Measurements from ENCODE around the gene GPC3. TPM values are rescaled to one million over a fixed set of nuclear protein-coding genes. Genes with fewer than 3 reads are reported as not detected.
A peak's percentile ranks its signal among the peaks of the same experiment; 100 is the strongest.

Gene GPC3
- polyA plus RNA-seq, 10 donors = 333 to 857 (median 404) TPM

DNA sequence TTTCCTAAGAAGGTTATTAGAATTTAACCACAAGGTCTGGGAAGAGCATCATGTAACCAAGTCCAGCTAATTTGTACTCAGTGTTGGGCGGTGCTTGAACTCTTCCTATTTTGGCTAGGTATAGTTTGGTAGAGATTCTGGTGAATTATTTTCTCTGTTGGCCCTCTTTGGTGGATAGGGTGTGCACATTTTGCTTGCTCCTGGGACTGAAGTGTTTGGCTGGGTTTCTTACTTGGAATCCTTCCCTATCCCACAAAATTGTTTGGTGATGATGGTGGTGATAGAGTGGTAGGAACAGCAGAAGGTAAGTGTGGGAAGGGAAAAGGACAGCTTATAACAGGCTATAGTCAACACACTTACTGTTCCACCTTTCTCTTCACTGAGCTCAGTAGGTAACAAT lies 375.3 kb downstream of the GPC3 start:
- DNase-seq = no peak

DNA sequence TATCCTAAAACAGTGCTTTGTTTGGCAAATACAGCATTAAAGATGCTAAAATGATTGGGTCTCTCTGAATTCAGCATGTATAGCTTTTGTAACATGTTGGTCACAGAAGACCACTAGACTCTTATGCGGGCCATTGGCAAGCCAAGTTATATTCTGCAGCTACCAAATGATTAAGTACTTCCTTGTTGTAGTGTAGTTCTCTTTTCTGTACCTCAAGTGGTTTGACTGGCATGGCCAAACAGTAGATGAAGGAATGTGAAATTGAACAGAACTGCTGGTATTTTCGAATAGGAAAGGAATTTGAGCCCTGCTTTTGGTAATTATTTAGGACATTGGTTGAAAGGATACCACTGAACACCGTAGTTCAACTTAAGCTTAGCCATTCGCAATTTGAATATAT lies 376.2 kb downstream of the GPC3 start:
- no peak for DNase-seq

DNA sequence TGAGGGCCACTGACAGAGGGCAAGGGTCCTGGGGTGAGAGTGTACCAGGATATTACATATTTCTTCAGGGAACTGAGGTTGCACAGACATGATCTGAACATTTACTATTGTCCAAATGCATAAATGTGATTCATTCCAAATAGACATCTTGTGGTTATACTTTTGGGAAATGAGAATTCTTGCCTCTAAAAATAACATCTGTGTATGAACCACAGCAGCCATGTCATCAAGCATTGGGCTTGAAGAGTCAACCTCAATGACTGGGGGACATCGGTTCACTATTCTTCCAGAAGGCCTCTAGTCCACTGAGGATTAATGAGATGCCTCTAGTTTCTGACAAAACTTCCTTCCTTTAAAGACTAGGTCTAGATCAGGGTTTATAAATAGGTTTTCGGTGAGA lies 377.0 kb downstream of the GPC3 start:
- peak in 1 of 3 donors; percentile 74 for DNase-seq

DNA sequence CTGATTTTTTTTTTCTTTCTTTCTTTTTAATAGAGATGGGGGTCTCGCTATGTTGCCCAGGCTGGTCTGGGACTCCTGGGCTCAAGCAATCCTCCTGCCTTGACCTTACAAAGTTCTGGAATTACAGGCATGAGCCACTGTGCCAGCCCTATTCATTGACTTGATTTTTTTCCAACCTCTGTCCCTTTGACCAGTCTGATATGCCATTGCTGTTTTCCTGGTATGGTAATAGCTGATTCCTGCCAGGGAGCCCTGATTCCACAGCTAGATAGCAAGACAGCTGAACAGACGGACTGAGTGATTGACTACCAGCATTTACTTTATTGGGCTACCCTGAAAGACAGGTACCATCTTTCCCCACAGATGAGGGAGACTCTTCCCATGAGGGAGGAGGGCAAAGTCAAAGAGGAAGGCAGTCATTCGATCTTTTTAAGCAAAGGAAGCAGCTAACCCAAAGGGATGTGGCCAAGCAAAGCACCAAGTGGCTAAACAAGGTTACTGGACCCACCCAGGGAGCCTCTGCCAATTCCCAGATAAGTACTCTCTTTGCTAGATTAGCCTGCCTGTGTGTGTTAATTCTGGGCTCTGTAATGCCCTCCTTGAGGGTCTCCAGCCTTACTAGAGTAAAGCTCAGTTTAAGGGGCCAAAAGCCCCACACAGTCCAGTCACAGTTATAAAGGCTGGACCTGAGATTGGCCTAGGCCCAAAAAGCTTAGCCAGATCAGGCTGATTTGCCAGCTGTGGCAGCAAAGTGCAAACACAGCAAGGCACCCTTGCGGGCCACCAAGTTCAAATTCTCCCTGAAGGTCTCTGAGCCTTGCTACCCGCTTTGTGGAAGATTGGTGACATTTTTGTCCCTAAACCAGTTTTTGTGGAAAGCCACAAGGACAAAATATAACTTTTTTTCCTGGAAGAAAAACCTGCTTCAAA lies 377.7 kb downstream of the GPC3 start:
- DNase-seq = no peak

DNA sequence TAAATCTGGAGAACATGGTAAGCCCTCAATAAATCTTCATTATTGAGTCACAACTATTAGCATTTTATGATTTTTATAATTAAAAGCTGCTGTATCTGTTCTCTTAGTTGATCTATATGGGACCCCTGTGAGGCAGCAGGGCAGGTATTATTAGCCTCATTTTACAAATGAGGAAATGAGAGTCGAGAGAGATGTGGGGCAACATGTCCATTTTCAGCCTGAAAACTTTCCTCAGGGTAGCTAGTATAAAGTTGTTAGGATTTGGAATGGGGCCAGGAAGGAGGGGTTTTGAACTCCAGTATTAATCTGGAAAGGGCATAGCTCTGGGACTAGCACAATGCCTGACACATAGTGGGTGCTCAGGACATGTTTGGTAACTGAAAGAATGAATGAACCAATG lies 378.4 kb downstream of the GPC3 start:
- no peak for DNase-seq

DNA sequence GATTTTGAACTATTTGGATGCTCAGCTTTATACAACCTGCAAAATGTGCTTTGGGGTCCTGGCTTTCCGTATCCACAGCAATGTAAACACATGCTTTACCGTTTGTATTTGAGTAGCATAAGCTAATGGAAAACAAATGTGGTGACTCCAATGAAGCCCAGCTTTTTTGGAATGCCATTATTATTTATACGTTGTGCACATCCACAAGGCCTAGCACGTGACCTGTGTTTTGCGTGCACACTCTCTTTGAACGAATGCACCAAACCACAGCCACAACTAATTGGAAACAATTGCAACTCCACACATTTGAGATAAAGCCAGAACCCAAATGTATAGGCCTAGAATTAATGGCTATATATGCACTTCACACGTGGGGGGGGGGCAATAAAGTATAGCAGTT lies 380.6 kb downstream of the GPC3 start:
- DNase-seq = peak in 1 of 3 donors; percentile 39

DNA sequence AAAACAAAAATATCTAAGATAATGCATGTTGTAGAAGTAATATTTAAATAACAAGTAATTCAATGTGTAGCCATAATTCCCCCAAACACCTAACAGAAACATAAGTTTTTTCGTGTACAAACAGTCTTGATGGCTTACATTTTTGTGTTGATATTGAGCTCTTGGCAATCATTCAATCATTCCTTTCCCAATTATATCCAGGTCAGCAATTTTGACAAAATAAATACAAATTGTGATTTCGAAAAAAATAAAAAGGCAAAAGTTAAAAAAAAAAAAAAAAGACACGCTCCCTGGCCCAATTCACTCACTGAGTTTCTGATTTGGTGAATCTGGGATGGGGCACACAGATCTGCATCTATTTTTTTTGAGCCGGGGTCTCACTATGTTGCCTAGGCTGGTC lies 382.5 kb downstream of the GPC3 start:
- DNase-seq = no peak

DNA sequence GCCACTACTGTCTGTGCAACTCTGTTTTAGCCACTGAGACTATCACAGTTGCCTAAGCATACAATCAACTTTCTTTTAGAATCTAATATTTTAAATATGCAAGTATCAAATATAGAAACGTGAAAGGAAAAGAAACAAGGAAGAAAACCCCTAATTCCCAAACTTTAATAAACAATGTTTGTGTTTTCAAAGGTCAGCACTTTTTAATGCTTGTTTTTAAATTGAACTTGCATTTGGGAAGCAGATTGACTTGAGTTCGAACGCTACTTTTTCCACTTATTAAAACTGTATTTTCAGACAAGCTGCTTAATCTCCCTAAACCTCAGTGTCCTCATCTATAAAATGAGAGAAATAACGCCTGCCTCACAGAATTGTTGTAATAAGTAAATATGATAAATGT lies 384.3 kb downstream of the GPC3 start:
- DNase-seq = no peak

DNA sequence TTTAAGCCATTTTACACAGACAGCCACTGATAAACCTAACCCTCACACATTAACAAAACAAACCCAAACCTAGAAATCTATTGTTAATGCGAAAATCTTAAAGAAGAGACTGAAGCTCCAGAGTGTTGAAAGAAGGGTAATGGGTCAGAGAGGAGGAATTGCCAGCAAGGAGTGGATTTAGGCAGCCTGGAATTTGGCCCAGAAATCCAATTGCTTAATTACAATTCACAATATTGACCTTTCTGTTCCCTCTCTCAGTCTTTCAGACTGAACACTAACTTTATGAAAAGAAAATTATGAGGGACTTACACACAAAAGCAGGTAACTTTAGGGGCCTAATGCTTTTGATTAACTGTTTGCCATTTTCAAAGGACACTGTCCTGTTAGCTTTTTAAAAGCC lies 384.9 kb downstream of the GPC3 start:
- no peak for DNase-seq

DNA sequence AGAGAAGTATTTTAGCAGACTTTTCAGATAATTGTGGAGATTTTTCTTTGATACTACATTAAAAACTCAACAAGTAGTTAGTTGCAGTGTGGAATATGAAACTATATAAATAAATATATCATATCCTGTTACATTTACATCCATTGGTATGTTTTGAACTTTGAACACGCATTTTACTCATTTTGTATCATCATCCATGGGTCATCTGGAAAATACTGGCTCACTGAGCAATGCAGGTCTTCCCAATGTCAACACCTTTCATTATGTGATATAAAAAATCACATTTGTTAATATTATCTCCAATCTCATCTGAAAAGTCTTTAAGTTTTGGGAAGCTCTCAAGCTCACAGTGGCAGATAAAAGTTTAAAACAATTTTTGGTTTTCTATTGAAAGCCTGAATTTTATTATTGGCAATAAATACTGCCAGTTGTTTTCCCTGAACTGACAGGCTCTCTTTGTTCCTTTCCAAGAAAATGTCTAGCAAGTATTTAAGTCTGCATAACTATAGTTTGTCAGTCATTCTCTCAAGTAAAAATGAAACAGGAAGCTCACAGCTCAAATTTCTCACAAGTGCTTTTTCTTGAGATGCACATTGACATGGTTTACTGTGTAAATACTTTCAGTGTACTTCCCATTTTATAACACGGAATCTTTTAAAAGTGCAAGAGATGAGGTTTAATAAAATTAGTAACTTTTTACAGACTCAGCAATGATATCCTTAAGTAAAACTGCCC lies 386.6 kb downstream of the GPC3 start:
- peak in 1 of 3 donors; percentile 6 for DNase-seq

DNA sequence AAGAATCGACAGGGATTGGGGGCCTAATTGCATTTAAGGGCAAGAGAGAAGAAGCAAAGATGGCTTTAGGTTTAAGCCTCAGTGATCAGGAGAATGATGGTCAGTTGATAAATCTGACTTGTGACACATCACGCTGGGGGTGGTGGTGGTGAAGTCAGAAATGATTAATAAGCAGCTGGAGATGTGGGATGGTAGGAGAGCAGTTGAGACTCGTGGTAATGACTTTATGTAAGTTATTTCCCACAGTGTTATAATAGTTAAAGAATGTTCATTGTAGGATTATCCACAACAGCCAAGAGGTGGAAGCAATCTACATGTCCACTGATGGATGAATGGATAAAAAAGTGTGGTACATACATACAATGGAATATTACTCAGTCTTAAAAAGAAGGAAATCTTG lies 391.2 kb downstream of the GPC3 start:
- DNase-seq = no peak

DNA sequence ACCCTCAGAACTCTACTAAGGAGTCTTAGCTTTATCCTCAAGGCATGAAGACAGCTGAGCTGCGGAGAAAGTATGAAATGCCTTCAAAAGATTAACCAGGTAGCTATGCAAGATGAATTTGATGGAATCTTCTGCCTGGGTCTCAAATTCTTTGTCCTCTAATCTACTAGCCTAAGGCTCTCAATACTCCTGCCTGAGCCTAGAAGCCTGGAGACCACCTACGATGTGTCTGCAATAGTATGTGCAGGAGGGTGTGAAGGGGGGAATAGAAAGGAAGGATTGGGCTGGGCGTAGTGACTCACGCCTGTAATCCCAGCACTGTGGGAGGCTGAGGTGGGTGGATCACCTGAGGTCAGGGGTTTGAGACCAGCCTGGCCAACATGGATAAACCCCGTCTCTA lies 391.9 kb downstream of the GPC3 start:
- no peak for DNase-seq

DNA sequence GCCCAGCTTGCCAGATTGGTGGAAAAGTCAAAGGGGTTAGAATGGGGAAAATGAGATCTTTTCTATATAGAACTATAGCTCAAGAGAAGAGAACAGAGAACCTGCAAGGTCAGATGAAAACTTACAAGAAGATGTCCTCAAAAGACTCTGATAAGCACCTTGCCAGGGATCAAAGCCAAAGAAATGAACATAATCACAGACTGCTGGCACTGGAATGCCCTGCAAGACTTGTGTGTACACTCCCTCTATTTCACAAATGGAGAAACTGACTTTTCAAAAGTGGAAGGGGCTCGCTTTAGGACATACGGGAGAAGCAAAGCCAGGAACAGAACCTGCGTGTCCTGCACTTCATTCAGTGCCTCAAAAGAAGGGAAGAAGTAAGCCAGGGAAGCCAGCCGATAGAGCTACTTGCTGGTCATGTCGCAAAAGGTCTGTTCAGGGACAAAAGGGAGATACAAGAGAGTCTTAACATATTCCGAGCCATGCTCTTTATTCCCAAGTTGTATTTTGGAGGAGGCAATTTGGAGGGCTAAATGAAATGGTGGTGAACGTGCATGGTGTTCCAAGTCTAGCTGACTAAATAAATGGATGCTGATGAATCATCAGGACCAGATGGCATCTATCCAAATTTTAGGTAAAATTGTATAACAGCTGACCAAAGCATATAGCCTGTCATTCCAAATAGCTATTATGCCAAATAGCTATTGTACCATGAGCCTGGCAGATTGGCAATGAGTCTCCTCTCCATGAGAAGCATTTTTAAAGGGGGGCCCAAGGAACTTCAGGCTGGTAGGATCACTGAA lies 394.5 kb downstream of the GPC3 start:
- DNase-seq = no peak

DNA sequence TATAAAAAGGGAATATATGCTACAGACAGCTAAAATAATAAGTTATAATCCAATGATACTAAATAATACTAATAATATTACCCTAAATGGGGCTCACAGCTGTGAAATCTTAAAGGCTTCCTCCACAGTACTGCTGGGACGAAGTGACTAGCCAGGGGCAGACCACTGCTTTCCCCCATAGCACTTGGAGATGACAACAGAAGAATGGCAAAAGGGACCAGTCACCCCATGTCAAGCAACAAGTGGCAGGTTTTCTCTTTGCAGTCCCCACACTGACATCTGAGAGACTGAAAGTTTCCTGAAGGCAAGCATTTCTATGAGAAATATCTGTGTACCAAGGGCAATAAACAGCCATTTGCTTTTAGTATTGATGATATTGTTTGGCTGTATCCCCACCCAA lies 396.6 kb downstream of the GPC3 start:
- DNase-seq = no peak

DNA sequence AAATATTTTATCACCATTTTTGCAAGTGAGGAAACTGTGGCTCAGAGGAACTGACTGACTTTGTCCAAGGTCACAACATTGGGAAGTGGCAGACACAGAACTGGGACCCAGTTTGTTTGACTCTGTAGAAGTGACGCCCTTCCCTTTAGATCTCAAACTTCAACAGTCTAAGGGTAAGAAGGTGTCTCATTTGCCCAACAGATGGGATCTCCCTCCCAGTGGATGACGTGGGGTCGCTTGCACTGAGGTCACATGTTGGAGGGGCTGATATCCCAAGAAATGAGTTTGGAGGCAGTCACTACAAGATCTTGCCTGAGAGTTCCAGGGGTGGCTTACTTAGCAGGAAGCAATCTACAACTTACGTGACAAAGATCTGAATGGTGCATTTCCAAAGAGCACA lies 397.6 kb downstream of the GPC3 start:
- no peak for DNase-seq

DNA sequence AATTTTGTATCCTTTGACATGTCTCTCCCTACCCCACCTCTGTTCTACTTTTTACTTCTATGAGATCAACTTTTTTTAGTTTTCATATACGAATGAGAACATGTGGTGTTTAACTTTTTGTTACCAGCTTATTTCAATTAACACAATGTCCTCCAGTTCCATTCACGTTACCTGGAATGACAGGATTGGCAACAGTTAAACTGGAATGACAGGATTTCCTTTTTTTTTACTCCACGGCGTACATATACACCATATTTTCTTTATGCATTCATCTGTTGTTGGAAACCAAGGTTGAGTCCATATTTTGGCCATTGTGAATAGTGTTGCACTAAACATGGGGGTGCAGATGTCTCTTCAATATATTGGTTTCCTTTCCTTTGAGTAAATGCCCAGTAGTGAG lies 398.3 kb downstream of the GPC3 start:
- DNase-seq = no peak

DNA sequence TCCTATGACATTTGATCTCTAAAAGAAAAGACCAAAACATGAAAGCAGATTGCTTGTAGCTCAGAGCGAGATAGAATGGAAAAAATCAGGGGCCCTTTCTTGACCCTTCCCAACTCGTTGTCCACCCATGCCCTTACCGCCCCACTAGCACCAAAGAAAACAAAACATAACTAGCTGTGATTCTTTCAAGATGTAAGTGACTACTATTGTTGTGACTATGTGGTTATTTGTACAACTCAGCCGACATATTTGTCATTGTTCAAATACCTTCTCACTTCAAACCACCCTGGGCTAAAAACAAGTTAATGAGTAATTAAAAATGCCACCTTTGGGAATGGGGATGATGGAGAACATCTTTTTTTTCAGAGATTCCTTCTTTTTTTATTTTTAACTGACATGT lies 399.0 kb downstream of the GPC3 start:
- no peak for DNase-seq

DNA sequence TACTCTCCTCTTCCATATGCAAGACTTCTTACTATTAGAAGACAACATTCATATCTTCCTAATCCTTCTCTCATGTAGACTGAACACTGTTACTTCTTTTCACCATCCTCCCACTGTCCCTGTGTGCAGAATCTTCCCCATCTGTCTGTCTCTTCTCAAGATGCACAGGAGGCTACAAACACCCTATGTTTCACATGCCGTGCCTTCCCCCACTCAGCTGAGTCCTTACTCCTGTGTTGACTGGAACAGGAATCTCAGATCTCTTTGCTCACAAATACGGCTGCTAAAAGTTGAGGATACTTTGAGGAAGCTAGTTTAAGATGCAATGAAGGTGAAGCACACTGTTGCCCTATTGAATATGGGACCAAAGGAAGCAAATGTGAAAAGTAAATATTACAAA lies 401.6 kb downstream of the GPC3 start:
- DNase-seq = no peak

DNA sequence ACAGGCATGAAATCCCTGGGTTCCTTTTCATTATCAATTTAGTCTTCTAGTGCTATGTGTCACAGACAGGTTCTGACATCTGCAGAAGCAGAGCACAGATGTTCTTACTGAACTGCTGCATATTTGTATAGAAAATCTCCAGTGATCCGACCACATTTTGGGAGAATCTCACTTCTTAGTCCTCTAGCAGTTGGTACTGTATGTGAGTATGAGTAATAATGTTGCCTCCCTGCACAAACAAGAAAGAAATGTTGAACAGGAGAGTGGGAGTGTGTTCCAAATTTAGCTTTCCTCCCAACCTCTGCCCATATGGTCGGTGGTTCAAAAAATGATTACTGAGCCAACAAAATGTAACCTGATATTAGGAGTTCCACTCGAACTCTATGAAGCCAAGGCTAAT lies 404.8 kb downstream of the GPC3 start:
- DNase-seq = no peak

DNA sequence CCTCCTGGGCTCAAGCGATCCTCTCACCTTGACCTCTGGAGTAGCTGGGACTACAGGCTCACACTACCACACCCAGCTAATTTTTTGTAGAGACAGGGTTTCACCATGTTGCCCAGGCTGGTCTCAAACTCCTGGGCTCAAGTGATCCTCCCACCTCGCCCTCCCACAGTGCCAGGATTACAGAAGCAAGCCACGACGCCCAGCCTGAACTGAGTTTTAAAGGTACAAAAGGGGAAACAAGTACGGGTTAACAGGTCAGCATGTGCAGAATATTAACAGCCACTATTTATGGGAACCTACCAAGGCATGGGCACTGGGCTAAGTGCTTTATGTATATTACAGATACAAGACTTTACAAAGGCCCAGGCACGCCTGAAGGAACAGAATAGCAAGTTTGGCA lies 405.8 kb downstream of the GPC3 start:
- no peak for DNase-seq

DNA sequence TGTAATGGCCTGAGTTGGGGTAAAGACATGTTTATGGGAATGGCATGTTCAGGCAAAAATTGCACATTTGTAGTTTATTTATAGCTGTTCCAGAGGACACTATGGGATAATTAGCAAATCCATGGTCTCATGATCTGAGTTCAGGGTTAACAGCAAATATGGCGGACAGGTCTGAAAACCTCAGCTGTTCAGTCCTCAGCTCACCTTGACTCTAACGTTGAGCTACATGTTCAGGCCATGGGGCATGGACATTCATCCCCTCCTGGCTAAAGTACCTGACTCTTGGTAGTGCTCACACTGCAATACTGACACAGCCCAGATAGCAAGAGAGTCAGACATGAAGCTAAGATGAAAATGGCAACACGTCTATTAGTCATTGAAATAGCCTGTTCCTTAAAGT lies 408.5 kb downstream of the GPC3 start:
- DNase-seq = no peak

DNA sequence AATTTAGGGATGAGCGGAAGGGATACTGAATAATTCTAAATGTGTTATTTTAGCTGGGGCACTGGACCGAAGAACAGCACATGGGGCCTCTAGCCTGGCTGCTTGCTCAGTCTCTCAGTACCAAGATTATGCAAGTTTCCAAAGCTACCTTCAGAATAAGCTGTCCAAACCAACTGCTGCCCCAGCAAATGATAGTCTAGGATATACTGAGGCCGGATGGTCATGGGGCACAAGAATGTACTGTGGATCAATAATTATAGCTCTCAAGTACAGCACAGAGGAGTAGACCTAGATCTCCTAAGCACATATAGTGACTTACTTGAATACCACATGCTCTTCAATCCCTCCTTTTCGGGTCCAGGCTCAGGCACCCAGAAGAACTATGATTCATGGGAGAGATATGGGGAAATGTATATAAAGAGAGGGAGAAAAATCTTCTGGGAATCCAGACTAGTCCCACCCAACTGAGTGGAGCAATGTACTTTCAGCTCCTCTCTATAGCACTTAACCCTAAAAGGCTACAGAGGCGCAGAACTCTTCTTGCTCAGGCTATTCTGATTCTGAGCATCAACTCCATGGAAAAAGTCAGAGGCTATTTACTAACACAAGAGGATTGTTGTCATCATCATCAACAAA lies 409.8 kb downstream of the GPC3 start:
- no peak for DNase-seq
